Mesenteric fat pad (tissue), 1 donor: ENCODE results near the gene TSKU. TPM values are rescaled to one million over a fixed set of nuclear protein-coding genes. Genes with fewer than 3 reads are reported as not detected.

Experiments
- DNase-seq: peaks from one replicate; pipeline ENCODE4 v3.0.0-alpha.2; 2020; ENCODE audit warnings: low spot score
- total RNA-seq: library from RNA; stranded (reverse); fragmentation: NEBNext Ultra II Directional; extraction: Animal tissue kit (Norgen Biotek cat#: 25700); gene quantifications from one replicate; pipeline ENCODE4 v1.2.1, GENCODE V29; 2021
- donor health status: DM: yes; HTN: yes; CAD: no.

TSKU gene
- total RNA-seq, 1 donor from 2014 or later: 185 TPM

DNA sequence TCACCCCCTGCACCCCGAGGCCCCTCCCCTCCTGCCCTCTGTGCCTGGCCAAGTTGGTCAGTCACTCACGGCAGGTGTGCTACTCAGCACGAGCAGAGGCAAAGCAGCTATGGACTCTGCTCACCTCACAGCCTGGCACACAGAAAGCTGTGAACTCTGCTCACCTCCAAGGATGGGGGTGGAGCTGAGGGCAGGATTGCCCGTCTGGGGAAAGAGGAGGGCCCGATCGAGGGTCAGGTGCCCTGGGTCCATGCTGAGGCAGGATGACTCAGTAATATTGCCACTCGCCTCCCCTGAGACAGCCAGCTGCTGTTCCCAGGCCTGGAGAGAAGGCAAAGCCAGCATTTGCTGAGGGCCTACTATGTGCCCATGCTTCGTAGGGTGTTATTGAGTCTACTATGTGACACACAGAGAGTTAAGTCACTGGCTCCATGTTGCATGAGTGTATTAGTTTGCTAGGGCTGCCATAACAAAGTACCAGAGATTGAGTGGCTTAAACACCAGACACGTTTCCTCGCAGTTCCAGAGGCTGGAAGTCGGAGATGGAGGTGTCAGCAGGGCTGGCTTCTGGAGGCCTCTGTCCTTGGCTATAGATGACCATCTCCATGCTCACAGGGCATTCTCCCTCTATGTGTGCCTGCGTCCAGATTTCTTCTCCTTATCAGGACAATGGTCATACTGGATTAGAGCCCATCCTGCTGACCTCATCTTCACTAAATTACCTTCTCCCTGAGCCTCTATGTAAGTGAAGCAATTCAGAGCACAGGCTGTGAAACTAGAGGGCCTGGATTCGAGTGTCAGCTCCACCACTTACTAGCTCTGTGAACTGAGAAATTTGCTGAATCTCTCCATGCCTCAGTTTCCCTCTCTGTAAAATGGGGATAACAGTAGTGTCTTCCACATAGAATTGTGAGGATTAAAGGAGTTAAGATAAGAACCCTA is 13.2 kb upstream of the TSKU start:
- no peak for DNase-seq

DNA sequence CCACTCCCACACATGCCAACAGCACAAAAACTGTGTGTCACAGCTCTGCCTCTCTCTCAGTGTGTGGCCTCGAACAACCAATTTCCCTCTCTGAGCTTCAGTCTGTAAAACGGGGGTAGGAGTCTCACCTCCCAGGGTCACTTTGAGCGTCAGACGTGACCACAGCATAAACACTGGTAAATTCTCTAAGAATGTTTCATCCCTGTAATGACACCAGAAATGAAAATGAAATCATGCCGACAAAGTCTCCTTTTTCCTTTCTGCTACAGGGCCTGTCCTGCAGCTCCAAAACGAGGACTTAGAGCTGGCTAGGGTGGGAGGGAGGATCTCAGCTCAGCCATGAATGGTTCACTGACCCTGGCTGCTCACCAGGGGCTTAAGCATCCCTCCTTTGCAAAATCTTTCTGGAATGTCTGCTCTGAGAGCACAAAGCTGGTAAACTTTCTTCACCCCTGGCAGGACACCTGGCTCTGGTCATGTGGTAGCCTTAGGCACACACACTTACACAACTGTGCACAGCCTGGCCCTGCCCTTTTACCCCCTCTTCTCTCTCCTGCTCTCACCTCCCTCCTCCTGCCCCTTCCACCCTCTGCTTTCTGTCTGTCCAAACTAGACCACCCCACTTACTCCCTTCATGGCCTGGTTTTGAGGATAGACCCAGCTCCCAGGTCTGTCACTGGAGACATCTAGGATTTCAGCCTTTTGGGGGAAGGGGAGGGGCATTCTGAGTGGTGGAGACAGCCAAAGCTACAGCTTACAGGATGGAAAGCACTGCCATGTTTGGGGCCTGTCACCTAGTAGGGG is 12.3 kb upstream of the TSKU start:
- DNase-seq: no peak

DNA sequence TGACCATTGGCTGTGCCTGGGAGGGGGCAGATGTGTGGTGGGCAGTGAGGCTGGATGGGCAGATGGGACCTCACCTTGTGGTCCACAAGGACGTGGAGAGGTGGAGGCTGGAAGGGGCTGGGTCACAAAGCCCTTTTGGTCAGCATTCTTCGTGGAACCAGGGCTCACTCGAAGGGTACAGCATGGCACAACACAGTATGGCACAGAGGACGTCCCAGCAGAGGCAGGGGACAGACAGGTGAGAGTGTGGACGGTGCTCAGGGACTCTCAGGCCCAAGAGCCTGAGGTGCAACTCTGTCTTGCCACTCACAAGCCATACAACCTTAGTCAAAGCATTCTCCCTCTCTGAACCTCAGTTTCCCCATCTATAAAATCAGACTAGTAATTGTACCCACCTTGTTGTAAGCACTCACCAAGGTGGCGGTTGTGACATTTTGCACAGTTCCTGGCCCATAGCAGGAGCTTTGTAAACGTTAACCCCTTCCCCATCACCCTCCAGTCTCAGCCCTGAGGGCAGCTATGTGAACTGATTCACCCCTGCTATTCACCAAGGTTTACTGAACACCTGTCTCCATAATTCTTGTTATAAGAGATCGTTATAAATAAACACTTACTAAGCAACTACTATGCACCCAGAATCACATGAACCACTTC is 11.6 kb upstream of the TSKU start:
- no peak for DNase-seq

DNA sequence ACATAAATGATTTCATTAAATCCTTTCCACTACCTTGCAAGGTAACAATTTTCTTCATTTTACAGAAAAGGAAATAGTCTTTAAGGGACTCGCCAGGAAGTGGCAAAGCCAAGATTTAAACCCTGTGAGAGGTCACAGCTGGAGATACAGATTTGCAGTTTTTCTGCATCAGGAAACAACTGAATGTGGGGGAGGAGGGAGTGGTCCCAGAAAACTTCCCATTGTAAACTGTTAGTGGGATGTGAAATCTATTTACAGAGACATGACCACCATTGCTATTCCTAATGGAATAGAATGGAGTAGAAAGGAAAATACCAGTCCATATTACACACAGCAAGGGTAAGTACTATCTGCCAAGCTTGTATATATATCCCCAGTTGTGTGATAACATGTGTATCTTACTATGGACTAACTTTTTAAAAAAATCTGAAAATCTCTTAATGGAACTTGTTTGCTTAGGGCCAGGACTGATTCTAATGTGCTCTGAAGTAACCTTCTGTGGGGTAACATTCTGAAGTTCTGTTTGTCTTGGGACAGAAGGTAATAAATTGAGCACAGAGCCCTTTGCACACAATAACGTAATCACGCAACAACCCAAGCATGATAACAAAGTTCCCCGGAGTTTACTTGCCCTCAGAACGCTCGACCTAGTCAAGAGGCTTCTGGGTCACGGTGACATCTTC is 10.9 kb upstream of the TSKU start:
- no peak for DNase-seq

DNA sequence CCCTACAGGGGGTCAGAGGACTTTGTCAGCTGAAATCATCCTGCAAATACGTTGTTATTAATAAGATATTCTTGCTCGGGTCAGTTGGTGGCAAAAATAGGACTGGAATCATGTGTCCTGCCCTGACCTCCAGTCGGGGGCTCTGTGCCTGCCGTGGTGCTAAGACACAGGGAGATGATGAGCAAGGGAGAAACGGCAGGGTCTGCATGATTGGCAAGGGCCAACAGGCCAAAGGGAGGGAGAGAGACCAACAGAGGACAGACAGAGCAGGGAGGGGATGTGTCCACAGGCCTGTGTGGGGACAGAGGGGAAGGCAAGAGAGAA is 10.4 kb upstream of the TSKU start:
- DNase-seq: no peak

DNA sequence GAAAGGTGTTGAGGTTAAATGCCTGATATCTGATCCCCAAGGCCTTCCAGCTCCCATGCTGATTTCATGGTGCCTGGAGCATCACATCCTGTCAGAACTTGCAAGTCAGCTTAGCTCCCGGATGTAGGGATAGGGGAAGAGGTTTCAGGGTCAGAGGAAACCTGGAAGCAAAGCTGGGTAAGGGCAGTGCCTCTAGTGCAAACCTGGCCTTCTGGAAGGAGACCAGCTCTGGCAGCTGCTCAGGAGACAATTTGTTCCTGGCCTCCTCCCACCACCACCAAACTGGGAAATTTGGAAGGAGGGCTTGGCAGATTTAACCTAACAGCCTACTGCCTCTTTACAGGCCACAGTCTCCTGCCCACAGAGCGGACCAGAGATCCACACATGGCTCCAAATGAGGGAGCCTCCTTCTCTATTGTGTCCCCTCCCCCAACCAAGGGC is 9.2 kb upstream of the TSKU start:
- DNase-seq: no peak

DNA sequence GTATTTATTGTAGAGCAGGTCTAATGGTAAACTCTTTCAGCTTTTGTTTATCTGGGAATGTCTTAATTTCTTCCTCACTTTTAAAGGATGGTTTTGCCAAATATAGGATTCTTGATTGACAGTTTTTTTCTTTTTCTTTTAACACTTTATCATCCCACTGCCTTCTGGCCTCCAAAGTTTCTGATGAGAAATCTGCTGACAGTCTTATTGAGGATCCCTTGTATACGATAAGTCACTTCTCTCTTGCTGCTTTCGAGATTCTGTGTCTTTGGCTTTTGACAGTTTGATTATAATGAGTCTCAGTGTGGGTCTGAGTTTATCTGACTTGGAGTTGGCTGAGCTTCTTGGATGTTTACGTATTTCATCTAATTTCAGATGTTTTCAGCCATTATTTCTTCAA is 6.7 kb upstream of the TSKU start:
- DNase-seq: no peak

DNA sequence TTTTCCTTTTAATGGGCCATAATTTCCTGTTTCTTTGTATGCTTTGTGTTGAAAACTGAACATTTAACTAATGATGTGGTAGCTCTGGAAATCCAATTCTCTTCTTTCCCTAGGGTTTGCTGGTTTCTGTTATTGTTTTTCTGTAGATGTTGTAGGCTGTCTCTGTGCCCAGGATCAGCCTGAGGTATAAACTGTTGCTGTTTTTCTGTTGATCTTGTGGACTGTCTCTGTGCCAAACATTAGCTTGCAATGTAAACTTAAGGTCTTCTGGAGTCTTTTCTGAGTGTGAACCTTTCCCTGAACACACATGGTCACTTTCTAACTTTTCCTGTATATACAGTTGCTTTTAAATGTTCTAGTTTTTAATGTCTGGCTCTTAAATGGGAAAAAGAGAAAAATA is 5.9 kb upstream of the TSKU start:
- DNase-seq: no peak

DNA sequence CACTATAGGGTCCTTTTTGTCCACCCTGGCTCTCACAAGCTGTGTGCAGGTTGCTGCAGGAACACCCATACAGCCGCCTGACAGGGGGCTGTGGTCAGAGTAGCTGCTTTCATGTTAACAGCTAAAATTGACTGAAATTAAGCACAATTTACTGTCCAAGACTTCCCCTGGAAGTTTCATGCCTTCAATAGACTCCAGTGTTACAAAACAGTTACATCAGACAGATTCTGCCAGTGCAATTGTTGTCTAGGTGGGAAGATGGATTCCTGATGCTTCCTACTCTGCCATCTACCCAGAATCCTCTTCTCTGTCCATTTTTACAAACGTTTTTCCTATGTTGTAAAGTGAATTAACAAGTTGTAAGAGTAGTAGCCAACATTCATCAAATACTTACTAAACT is 5.3 kb upstream of the TSKU start:
- no peak for DNase-seq

DNA sequence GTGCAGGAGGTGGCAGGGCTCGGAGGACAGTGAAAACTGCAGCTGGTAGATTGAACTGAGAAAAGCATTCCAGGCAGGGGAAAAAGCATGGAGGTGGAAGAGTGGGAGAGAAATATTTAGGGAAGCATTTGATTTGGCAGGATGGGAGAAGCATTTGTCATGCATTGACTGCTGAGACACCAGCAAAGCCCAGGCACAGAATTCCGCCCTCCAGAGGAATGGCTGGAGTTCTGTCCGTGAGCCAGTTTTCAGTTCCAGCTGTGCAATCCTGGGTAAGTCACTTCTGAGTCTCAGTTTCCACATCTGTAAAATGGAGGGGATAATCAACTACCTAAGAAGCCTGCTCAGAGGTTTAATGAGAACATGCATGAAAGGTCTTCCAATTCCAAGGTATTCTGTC is 4.3 kb upstream of the TSKU start:
- no peak for DNase-seq

DNA sequence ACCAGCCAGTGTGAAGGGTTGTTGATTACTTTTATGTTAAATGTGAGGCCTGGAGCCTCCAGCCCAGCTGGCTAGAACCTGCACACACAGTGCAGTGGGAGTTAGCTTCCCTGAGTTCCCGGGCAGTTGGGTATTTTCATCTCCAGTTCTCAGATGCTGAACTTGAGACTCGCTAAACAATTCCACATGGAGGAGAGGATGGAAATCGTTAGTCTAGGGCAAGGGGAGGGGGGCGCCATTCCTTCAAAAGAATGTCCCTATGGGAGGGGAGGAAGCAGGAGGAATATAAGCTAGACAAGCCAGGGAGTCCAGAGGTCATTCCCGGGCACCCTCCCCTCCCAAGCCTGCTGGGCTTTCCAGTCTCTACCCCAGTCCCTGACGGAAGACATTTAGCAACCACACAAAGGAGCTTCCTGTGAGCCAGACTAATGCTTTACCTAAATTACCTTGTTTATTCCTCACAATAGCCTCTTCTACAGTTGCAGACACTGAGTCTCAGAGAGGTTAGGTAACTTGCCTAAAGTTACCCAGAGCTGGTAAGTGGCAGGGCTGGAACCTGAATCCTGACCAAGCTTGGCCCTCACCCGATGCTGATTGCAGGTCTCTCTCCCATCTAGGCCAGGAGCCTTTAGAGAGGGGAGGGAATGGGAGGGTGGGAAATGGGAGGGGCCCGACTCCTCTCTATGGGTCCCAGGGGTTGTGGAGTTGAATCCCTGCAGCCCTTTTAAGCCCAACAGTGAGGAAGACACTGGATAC is 1.9 kb upstream of the TSKU start:
- no peak for DNase-seq

DNA sequence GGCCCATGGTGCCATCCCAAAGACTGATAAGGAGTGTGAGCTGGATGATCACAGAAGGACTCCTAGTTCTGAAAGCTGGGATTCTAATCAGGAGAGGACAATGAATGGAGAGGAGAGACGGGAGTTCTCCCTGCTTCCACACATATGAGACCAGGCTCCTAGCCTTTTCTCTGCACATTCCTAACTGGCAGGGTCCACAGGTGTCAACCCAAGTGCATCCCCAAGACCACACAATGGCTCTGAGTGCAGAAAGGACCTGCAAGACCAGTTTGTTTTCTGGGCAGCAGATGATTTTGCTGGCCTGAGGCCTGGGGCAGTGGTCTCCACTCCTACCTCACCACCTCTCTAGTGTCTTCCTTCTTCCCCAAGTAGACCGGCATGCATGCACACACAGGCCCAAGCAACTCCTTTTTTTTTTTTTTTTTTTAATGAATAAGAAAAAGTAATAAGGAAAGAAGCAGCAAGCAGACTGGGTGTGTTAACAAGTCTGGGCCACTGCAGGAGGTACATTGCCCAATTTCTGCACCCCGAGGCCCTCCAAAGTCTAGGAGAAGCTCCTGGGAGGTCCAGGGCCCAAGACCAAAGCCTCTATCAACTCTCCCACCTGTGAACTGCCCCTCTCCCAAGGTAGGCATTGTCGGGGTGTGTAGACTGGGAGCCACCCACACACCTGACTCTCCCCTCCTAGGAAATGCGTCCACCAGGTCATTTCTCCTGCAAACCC is 1.2 kb upstream of the TSKU start:
- no peak for DNase-seq

DNA sequence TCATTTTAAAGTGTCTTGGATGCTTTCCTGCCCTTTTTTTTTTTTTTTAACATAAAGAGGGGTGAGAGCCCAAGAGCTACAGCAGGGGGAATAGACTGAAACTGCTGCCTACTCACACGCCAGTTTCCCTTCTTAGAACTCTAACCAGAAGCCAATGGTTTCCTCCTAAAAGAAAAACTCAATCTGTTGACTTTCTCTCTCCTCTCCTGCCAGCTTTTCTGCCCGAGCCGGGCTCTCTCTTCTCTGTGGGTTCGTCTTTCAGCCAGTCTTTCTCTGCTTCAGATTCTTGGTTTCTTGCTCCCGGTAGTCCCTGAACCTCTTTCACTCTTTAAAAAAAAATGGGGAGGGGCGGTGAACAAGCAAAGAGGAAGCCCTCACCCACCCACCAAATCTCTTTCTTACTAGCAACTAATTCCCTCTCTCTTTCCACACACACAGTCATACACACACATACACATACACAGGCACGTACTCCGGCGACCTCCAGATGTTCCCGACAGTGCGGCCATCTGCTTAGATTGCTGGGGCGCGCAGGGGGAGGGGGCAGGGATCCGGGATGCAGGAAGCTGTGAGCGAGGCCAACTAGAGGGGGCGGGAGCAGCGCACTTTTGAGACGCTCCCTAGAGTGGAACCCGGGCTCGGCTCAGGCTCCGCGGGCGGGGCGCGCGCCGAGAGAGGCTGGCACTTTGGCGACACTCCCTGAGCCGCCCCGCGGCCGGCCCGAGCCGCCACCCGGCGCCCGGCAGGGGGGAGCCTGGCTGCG is 444 bp upstream of the TSKU start:
- DNase-seq: peak; percentile 95

DNA sequence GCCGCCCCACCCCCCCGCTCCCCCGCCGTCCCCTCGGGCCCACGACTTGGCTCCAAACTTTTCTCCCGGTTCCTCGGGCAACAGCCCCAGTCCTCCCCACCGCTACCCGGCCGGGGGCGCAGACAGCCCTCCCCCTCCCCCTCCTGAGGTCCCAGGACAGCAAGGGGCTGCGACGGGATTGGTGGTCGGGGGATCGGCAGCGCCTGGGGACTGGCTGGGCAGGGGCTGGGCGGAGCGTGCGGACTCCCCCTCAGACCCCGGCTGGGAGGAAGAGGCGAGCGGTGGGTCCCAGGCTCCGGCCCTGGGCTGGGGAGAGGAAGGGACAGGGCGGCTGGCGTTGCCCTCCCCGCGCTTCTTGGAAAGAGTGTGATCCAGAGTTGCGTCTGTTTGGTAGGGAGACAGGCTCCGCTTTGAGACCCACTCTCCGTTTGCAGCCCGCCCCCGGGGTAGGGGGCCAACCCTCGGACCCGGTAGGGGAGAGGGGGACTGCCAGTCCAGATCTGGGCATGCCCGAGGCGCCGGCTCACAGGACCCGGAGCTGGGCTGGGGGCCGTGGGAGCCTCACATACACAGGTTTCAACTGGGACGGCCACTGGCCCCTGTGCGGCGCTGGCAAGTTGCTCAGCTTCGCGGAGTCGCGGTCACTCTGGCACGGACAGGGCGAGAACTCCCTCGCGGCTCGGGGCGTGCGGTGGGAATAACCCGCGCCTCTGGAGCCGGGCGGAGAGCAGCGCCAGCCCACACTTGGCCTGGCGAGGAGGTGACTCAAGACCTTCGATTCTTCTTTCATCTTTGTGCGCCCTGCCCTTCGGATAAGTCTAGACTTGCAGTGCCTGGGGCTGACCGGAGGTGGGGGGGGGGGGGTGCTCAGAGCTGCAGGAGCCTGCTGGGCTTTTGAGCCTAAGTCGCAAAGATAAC is 999 bp downstream of the TSKU start:
- no peak for DNase-seq

DNA sequence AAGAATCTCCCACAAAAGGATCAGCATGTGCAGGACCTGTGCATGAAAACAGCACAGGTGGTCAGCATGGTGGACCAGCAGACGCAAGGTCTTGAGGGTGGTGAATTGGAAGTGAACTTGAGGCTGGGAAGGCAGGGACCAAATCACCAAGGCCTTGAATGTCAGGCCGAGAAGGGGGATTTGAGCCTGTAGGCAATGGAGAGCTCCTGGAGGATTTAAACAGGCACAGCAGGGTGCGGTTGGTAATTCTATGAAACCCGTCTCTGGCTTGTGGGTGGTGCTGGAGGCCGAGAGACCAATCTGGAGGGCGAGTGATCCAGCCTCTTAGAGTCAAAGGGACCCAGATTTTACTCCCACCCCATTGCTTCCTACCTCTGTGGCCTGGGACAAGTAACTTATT is 2.4 kb downstream of the TSKU start:
- DNase-seq: no peak

DNA sequence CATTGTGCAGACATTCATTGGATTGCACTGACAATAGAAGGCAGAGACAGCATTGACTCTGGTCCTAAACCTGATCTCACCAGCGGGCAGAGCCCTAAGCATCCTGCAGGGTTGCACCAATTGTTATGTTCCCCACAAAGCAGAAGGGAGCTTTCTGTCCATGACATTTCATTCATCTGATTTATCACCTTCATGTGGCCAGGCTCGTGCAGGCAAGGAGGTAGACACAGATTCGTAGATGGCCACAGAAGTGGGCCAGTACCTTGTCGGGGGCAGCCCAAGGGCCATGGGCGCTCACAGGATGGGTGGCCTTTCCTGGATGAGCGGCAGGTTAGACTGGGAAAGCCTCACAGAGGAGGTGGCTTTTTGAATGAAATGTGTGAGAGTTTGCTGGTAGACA is 2.9 kb downstream of the TSKU start:
- no peak for DNase-seq

DNA sequence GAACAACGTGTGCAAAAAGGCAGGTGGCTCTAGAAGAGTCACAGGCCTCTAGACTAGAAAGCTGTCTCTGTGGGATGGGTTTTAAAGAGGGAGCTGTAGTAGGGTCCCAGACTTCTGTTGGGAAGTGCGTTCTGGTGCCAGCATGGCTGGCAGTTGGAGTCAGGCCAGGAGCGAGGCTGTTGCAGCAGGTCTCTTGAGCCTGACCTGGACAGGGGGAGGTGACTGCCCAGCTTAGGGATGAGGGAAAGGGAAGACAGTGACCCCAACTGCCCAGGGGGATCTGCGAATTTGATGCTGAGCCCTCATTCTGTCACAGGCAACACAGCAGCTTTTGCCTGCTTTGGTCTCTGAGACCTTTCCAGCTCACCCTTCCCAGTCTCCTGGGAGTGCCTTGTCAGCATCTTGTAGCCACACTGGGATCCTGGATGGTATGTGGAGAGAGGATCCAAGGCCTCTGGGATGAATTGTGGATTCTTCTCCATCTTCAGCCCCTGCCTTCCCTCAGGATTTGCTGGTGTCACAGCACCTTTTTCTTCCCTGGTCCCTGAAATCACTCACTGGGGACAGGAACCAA is 3.4 kb downstream of the TSKU start:
- DNase-seq: no peak

DNA sequence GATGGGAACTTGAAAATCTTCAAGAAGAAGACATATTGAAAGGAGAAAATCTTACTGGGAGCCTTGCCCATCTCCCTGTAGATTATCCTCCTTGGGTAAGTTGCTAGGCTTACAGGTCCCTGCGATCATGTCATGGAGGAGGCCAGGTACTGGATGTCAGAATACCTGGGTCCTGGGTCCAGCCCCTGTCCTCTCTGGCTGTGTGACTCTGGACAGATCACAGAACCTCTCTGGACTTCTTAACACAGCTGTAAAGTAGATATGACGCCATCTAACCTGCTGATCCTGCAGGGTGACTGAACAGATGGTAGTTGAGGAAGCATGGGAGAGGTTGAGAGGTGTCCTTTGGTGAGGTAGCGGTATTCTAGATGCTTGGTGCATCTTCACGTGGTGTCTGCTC is 4.1 kb downstream of the TSKU start:
- no peak for DNase-seq
